ENCODE data around the gene BBOF1. TPM values are rescaled to one million over a fixed set of nuclear protein-coding genes. Genes with fewer than 3 reads are reported as not detected.

The BBOF1 gene
- total RNA-seq, 1 donor from 2014 or later, result 8.4 TPM

GRCh38 chr14:74018174-74018585 lies 969 bp upstream of the BBOF1 start:
- TF ChIP-seq CTCF (IDR thresholded peaks at IDR 0.05; ENCODE audit: unreplicated experiment), result no peak
- Mint-ChIP-seq H3K4me1 (peaks cover 12% of the 10 kb centered on the region), H3K36me3 (no peaks in the 10 kb centered on the region), H3K27me3 (ENCODE audit: low read depth) (no peaks in the 10 kb centered on the region), H3K9me3 (no peaks in the 10 kb centered on the region), H3K4me3 (peak overlapping the region; percentile 87), H3K27ac (peak overlapping the region; percentile 98)
- no peak for DNase-seq (ENCODE audit: low spot score in 2 of 2, unreplicated experiment in 2 of 2)

GRCh38 chr14:74019408-74020137 lies 424 bp downstream of the BBOF1 start:
- H3K9me3 Mint-ChIP-seq, result no peaks in the 10 kb centered on the region
- no peak for DNase-seq (ENCODE audit: low spot score in 2 of 2, unreplicated experiment in 2 of 2)
- H3K36me3 Mint-ChIP-seq, result no peaks in the 10 kb centered on the region
- H3K4me1 Mint-ChIP-seq, result peaks cover 12% of the 10 kb centered on the region
- H3K27me3 Mint-ChIP-seq (ENCODE audit: low read depth), result no peaks in the 10 kb centered on the region
- peak overlapping the region; percentile 97 for H3K27ac Mint-ChIP-seq
- H3K4me3 Mint-ChIP-seq, result peak overlapping the region; percentile 87
- no peak for TF ChIP-seq CTCF (IDR thresholded peaks at IDR 0.05; ENCODE audit: unreplicated experiment)

GRCh38 chr14:74022346-74022745 lies 3.2 kb downstream of the BBOF1 start:
- Mint-ChIP-seq H3K4me3 (no peak overlapping the region), H3K9me3 (no peaks in the 10 kb centered on the region), H3K27ac (no peak overlapping the region), H3K27me3 (ENCODE audit: low read depth) (no peaks in the 10 kb centered on the region), H3K36me3 (no peaks in the 10 kb centered on the region), H3K4me1 (peaks cover 12% of the 10 kb centered on the region)
- TF ChIP-seq CTCF (IDR thresholded peaks at IDR 0.05; ENCODE audit: unreplicated experiment), result no peak
- DNase-seq (ENCODE audit: low spot score in 2 of 2, unreplicated experiment in 2 of 2), result no peak

GRCh38 chr14:74029136-74029535 lies 10.0 kb downstream of the BBOF1 start:
- Mint-ChIP-seq H3K27ac (no peak overlapping the region), H3K27me3 (ENCODE audit: low read depth) (no peaks in the 10 kb centered on the region), H3K4me3 (no peak overlapping the region), H3K4me1 (no peaks in the 10 kb centered on the region), H3K9me3 (no peaks in the 10 kb centered on the region), H3K36me3 (peaks cover 1% of the 10 kb centered on the region)
- no peak for TF ChIP-seq CTCF (IDR thresholded peaks at IDR 0.05; ENCODE audit: unreplicated experiment)
- no peak for DNase-seq (ENCODE audit: low spot score in 2 of 2, unreplicated experiment in 2 of 2)

GRCh38 chr14:74034572-74034971 lies 15.4 kb downstream of the BBOF1 start:
- Mint-ChIP-seq H3K4me3 (no peak overlapping the region), H3K27me3 (ENCODE audit: low read depth) (no peaks in the 10 kb centered on the region), H3K36me3 (peaks cover 3% of the 10 kb centered on the region), H3K4me1 (no peaks in the 10 kb centered on the region), H3K9me3 (no peaks in the 10 kb centered on the region), H3K27ac (no peak overlapping the region)
- no peak for TF ChIP-seq CTCF (IDR thresholded peaks at IDR 0.05; ENCODE audit: unreplicated experiment)
- DNase-seq (ENCODE audit: low spot score in 2 of 2, unreplicated experiment in 2 of 2), result no peak
